NCI-H446 (cell line): ENCODE measurements around the gene PCGF2.

Experiments used
- DNase-seq, 2 experiments: peaks; one replicate each; lab custom pipeline; 2025; lab: John Stamatoyannopoulos, UW

The PCGF2 gene

DNA sequence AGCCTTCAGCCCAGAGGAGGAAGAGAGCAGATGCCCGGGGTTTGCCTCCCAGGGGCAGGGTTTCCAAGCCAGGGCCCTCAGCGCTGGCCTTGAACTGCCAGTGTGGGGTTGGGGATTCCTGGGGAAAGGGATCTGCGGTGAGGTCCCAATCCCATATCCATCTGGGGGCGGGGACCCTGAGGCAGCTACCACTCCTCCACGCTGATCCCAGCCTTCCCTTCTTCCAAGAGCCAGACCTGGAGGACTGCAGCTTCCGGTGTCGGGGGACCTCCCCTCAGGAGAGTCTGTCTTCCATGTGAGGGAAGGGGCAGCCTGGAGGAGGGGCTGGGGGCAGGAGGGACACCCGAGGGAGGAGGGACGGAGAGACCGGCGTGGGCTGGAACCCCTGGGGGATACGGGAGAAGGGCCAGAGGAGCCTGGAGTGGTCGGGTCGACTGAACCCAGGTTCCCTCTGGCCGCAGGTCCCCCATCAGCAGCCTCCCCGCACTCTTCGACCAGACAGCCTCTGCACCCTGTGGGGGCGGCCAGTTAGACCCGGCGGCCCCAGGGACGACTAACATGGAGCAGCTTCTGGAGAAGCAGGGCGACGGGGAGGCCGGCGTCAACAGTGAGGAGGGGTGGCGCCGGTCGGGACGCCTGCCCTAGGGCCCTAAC lies 28.7 kb downstream of the PCGF2 start:
- DNase-seq, result no peak

DNA sequence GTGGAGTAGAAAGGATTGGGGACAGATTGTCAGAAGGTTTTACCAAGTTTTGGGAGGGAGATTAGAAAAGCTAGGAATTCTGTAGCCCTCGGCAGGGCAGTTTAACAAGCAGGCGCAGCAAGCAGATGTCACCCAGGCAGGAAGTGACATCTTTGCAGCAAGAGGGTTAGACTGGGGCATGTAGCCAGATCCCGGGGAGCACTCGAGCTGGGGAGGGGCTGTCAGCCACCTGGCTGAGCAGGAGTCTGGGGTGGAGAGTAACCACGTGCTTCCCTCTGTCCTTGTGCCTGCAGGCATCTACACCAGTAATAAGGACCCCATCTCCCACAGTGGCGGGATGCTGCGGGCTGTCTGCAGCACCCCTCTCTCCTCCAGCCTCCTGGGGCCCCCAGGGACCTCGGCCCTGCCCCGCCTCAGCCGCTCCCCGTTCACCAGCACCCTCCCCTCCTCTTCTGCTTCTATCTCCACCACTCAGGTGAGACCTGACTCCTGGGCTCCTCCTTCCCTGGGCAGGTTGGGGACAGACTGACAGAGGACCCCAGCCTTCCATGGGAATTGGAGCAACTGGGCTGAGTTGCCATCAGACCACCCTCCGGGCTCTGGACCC lies 30.9 kb downstream of the PCGF2 start:
- DNase-seq, result no peak

DNA sequence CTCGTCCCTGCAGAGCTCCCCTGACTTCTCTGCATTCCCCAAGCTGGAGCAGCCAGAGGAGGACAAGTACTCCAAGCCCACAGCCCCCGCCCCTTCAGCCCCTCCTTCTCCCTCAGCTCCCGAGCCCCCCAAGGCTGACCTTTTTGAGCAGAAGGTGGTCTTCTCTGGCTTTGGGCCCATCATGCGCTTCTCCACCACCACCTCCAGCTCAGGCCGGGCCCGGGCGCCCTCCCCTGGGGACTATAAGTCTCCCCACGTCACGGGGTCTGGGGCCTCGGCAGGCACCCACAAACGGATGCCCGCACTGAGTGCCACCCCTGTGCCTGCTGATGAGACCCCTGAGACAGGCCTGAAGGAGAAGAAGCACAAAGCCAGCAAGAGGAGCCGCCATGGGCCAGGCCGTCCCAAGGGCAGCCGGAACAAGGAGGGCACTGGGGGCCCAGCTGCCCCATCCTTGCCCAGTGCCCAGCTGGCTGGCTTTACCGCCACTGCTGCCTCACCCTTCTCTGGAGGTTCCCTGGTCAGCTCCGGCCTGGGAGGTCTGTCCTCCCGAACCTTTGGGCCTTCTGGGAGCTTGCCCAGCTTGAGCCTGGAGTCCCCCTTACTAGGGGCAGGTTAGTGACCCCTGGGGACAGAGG lies 31.6 kb downstream of the PCGF2 start:
- DNase-seq, result no peak

DNA sequence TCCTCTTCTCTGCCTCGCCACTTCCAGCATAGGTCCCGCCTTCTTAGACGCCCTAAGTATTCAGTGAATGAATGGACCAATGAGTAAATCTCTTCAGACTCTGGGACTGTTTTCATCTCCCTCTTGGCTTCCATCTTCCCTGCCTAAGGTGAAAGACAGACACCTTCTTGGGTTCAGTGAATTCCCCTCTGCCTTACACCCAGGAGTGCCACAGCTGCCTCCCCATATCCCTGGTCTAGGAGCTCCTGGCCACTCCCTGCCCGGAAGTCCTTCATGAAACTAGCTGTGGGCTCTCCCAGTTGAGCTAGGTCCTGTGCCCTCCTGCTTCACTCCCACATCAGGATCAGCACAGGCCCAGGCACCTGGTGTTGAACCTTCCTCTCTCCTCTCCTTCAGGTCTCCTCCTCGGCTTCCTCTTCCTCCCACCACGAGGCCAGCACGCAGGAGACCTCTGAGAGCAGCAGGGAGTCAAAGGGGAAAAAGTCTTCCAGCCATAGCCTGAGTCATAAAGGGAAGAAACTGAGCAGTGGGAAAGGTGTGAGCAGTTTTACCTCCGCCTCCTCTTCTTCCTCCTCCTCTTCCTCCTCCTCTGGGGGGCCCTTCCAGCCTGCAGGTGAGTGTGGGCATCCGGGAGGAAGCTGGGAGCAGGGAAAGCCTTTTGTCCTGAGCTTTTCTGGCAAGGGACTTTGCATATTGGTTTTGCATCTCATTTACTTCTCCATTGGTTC lies 32.8 kb downstream of the PCGF2 start:
- no peak for DNase-seq

DNA sequence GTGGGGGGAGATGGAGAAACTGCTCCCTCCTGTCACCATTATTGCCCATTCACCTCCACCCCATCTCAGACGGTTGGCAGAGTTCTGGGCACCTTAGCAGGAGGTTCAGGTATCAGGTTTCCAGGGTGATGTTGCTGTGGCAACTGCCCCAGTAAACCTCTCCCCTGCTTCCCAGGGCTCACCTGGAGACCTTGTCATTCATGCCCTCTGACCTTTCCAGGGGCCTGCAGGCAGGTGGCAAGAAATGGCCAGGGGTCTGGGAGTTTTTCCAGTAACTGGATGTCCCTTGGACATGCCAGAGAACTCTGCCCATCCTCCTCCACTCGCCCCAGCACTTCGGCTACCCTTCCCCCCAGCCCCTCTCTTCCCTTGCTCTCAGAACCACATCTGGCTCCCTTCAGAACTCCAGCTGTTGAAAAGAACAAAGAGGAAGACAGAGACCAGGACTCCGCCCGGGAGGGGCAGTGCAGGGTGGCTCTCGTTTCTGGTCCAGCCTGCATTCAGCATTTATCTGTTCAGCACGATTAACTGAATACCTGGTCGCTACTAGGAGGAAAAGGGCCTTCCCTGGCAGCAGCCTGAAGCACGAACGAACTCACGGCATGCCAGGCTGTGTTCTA lies 34.6 kb downstream of the PCGF2 start:
- no peak for DNase-seq

DNA sequence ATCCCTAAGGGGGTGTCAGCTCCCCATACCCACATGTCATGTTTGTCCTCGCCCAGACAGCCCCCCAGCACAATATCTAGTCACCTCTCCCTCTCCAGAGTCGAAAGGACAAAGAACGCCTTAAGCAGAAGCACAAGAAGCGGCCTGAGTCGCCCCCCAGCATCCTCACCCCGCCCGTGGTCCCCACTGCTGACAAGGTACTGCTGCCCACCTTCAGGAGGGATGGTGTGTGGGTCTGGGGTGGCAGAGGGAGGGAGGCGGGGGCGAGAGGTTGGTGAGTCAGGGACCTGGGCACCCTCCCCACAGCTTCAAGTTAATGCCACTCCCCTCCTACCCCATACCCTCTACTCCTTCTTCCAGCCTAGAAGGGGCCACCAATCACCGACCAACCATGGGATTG lies 35.5 kb downstream of the PCGF2 start:
- DNase-seq, result no peak

DNA sequence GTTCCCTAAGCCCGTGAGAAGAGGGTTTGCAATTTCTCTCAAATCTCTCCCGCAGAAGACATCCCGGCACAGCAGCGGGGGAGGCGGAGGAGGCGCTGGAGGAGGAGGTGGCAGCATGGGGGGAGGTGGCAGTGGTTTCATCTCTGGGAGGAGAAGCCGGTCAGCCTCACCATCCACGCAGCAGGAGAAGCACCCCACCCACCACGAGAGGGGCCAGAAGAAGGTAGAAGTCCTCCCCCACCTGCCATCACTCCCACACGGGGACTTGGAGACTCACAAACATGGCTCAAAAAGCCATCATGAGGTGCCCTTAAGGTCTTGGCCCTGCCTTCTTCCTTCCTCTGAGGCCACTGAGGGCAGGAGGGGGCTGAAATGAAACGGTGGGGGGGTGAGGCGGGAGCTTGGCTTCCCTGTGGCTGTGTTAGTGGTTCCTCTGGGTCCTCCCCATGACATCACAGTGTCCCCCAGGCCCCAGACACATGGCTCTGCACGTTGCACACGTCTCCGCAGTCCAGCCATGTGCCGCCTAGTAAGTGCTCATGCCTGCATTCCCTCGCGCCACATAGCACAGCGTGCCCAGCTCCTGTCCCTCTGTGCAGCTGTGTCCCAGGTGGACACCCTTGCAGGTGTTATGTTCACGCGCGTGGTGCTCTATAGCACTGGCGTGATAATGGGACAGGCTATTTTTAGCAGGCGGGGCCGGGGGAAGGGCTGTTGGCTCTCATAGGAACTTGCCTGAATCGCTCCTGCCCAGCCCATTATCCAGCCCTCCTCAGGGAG lies 36.2 kb downstream of the PCGF2 start:
- DNase-seq, result no peak

DNA sequence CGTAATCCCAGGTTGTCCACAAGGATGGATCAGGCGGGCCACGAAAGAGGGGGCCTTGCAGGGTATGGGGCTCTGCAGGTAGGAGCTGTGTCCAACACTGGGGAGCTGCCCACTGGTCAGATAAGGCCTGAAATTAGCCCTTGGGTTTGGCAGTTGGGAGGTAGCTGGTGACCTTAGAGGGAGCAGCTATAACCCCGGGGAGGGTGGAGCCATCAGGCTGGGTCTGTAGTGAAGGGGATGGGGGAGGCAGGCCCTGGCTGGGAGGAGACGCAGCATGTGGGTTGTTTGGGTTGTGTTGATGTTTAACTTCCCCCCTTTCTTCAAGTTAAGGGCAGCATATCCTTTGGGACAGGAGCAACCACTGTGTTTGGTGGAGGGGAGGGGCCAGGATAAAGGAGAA lies 37.2 kb downstream of the PCGF2 start:
- no peak for DNase-seq

DNA sequence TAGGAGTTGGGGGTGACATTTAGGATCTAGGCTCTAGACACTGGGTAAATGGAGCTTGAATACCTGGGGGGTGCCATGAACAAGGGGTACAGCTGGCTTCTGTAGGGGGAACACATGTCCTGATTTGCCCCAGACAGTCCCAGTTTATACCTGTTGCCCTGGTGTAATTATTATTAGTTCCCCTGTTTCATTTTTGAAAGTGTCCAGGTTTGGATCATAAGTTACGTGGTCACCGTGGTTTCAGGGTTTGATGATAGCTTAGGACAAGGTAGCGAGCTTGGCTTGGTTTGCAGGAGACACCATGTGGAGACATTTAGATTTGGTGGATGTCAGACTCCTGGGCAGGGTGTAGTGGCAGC lies 37.6 kb downstream of the PCGF2 start:
- no peak for DNase-seq

DNA sequence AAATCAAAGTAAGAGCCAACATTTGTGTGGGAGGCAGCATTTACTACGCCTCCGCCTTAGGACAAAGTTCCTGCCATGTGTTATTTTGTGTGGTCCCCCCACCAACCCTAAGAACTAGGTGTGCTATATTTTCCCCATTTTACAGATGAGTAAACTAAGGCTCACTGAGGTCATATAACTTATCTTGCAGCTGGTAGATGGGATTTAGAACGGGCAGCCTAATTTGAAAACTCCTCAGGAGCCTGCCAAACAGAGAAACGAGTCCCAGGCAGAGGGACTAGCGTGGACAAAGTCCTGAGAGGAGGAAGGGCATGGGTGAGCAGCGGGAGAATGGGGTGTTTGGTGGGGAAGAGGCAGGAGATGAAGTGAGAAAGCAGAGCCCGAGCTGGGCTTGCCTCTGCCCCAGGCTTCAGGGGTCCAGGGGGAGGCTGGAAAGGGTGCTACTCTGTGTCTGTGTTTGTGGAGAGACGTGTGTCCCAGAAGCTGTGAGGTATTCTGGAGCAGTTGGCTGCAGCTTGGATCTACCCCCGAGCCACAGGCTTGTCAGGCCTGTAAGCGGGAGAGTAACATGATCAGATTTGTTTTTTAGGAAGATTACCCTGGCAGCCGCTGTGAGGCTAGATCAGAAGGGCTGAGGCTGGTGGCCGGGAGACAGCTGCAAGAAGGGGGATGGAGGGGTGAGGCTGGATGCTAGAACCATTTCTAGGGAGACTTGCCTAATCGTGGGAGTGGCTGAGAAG lies 38.1 kb downstream of the PCGF2 start:
- no peak for DNase-seq

DNA sequence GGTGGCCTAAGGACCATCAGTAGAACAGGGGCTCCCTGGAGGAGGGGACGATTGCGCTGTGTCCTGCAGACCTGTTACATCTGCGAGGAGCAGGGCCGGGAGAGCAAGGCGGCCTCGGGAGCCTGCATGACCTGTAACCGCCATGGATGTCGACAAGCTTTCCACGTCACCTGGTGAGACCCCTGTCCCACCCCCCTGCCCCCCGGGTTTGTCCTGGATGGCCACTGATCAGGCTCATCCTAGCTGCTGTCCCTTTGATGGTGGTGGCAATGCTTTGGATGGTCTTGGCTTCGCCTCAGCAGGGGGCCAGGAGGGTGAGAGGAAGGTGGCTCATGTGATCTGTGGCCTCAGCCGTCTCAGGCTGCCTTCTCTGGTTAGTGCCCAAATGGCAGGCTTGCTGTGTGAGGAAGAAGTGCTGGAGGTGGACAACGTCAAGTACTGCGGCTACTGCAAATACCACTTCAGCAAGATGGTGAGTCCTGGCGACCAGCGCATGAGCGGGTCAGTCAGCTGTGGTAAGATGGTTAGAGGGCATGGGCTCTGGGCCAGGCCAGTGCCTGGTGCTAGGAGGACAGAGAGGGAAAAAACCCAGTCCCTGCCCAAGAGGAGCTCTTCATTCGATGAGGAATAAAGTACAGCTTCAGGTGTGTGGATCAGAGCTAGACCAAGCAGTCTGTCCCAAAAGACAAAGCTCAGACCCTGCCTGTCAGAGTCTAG lies 38.9 kb downstream of the PCGF2 start:
- DNase-seq, result no peak

DNA sequence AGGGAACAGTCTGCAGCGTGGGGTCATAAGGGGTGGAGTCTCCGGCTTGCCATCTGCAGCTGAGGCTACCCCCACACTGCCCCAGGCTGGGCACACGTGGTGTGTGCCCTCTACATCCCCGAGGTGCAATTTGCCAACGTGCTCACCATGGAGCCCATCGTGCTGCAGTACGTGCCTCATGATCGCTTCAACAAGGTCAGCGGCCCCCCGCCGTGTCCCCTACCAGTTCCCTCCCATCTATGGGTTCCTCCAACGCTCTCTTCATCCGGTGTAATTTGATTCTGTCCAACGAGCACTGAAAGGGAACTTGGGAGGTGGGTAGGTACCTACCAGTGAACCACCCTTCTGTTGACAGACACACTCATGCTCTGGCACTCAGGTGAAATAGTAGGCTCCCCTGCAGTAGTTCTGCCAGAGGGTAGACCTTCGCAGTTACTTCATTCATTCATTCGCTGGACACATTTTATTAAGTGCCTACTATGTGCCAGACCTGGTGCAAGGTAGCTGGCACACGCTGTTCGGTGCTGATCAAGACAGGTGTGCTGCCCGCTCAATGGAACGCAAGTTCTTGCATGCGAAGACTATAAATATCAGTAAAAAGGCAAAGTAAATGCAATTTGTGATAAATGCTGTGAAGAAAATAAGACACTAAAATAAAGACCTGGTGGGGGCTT lies 40.3 kb downstream of the PCGF2 start:
- no peak for DNase-seq

DNA sequence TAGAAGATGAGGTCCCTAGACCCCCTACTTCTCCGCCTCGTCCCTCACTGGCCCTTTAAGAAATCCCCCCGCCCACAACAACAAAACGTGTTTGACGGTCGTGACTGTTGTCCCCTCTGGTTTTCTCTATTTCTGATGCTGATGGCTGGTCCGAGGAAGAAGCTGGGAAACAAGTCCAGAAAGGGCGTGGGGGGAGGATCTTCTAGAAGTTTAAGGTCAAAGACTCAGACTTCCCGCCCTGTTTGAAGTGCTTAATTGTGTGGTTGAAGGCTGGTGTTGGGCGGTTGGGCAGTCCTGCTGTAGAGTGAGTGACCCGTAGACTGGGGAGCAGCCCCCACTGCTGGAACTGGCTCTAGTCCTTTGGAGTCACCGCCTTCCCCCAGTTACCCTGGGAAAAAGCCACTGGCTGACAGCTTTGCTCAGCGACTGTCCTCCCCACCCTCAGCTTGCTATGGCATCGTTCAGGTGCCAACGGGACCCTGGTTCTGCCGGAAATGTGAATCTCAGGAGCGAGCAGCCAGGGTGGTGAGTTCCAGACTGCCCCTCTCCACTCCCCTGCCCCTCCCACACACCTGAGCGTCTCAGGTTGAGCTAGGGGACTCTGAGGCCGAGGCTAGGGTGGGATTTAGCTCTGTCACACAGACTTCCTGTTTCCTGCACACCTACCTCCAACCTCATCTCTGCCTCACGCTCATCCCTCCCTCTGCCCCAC lies 41.5 kb downstream of the PCGF2 start:
- no peak for DNase-seq

DNA sequence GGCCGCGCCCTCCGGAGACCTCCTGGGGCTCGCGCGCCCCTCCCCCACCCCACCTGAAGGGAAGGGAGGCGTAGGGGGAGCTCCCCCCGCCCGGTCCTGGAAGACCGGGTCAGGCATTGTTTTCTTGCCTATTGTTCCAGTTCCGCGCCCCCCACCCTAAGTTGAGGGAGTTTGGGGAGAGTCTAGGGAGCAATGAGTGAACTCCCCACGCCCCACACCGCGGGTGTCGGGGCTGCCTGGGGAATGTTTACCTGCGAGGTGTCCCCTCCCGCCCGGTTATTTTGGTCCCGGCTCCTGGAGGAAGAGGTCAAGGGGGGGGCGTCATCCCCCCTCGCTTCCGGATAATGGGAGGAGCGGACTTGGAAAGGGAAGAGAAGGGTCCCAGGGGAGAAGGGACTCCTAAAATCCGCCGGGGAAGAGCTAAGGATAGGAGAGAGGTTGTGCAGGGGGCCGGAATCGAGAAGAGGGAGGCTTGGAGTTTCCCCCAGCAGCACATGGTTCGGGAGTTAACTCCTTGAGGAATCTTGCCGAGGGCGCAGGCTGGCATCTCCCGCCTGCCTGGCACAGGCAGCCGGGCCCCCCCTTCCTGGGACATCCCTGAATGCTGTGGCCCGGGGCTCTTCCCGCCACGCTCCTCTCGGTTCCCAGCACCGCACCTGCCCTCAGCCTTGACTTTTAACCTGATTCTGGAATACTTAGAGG lies 42.2 kb downstream of the PCGF2 start:
- peak in 1 of 2 experiments; percentile 51 for DNase-seq

DNA sequence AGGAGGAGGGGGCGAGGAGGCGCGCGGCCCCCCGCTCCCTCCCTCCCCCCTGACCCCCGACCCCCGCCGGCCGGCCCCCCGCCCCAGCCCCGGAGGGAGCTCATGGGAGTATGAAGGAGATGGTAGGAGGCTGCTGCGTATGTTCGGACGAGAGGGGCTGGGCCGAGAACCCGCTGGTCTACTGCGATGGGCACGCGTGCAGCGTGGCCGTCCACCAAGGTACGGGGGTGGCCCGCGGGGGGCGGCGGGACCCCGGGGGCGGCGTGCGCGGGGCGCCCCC lies 42.7 kb downstream of the PCGF2 start:
- no peak for DNase-seq

DNA sequence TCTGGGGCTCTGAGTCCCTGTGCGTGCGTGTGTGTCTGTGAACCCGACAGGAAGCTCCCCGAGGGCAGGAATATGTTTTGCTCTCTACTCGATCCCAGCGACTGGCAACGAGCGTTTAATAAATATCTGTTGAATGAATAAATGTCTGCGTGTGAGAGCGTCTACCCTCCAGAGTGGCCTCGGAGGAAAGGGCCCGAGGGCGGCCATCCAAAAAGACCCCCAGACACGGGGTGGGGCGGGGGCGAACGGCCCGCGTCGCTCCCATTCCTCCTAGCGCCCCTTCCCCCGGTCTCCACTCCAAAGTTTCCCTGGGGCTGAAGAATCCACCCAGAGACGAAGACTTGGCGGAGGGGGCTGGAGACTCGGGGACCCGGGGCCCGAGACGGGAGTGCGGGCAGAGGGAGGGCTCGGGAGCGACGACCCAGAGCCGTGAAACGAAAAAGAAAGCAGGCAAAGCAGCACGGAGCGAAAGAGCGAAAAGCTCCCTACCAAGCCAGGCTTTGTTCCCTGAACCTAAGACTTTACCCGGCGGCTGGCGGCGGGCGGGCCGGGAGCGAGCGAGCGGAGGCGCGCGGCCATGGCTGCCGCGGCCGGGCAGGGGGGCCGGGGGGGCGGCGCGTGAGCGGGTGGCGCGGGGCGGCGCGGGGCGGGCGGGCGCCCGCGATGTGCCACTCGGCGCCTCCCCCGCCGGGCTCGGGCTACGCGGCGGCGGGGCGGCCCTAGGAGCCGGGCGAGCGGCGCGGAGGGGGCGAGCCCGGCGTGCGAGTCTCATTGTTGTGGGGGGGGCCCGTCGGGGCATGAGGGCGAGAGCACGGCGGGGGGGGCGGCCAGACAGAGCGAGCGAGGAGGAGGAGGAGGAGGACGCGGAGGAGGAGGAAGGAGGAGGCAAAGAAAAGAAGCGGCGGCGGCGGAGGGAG lies 43.3 kb downstream of the PCGF2 start, which contains the start of gene MLLT6:
TSS of gene MLLT6 (plus strand) at position 668 of the 917 bp plus-strand sequence. CDS start 360 bp downstream, outside the sequence.
- DNase-seq, result peak; percentile 20 to 80

DNA sequence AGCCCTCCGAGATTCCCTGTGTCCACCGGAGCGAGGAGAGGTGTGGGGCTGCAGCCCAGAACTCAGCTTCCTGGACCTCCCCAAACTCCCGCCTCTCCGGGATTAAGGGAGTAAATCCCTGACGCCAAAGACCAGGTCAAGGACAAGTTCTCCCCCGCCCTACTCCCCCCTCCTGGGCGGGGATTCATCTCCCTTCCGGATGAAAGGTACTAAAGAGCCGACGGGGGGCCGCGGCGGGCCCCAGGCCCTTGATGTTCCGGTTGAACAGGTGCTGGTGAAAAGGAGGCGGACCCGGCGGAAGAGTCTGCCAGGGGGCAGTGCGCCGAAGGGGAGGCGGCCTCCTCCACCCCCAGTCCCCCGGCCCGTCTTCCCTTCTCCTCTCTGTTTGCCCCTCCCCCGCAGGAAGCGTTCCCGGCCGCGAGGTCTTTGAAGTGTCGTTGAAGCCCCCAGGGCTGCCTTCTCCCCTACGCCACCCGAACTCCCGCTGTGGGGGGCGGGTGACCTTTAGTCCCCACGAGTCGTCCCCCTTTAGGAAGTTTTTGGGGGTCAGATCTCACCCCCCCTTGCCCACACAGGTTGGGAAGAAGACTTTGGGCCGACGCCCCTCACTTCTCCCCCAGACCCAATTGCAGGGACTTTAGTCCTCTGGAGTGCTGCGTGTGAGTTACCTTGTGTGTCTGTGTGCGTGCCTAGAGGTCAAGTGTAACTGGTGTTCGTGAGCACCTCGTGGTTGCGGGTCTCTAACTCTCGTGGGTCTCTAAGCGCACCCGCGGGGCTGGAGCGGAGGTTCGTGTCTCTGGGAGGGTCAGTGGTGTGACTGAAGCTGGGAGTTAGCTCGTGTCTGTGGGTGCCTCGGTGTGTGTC lies 44.2 kb downstream of the PCGF2 start:
- DNase-seq, result no peak
